Nephron progenitor cell (in vitro differentiated cells): Measurements from ENCODE around the gene TCF7L2.

ENCODE experiments used
- DNase-seq: peaks from one replicate; pipeline ENCODE4 v3.0.0; 2021
- H3K27ac Mint-ChIP-seq: 2 replicates; pipeline ENCODE4 v1.8.0; 2021; ENCODE audit warnings: mild to moderate bottlenecking, moderate library complexity, mixed read lengths
- H3K27me3 Mint-ChIP-seq: 2 replicates; pipeline ENCODE4 v1.8.0; 2021; ENCODE audit warnings: mild to moderate bottlenecking, low read depth, mixed read lengths; ENCODE audit not compliant: poor library complexity
- H3K36me3 Mint-ChIP-seq: 2 replicates; pipeline ENCODE4 v1.8.0; 2021; ENCODE audit warnings: low read depth, mixed read lengths
- H3K4me1 Mint-ChIP-seq: 2 replicates; pipeline ENCODE4 v1.8.0; 2021; ENCODE audit warnings: mixed read lengths
- H3K4me3 Mint-ChIP-seq: 2 replicates; pipeline ENCODE4 v1.8.0; 2021; ENCODE audit warnings: mild to moderate bottlenecking, moderate library complexity, mixed read lengths
- H3K9me3 Mint-ChIP-seq: 2 replicates; pipeline ENCODE4 v1.8.0; 2021; ENCODE audit warnings: mild to moderate bottlenecking, moderate library complexity, mixed read lengths
- CTCF ChIP-seq: fragments of 200-600 bp; sonication (generic); IDR thresholded peaks from 2 replicates; pipeline ENCODE4 v1.5.0; 2021; ENCODE audit warnings: antibody characterized with exemption

TCF7L2 gene

GRCh38 chr10:113011592-113012374 lies 61.7 kb downstream of the TCF7L2 start:
- H3K27me3 Mint-ChIP-seq: peaks cover 6% of the 10 kb centered on the region
- H3K36me3 Mint-ChIP-seq: peaks cover 40% of the 10 kb centered on the region
- H3K4me1 Mint-ChIP-seq: peaks cover 49% of the 10 kb centered on the region
- no peak for TF ChIP-seq CTCF
- peaks cover 5% of the 10 kb centered on the region for H3K9me3 Mint-ChIP-seq
- H3K27ac Mint-ChIP-seq: peak overlapping the region; percentile 53
- H3K4me3 Mint-ChIP-seq: no peak overlapping the region
- no peak for DNase-seq

- Mint-ChIP-seq H3K4me3 (no peak overlapping the region), H3K9me3 (peaks cover 5% of the 10 kb centered on the region), H3K4me1 (peaks cover 65% of the 10 kb centered on the region), H3K36me3 (peaks cover 20% of the 10 kb centered on the region), H3K27me3 (peaks cover 11% of the 10 kb centered on the region), H3K27ac (no peak overlapping the region)
- DNase-seq: no peak
- no peak for TF ChIP-seq CTCF
Measured at GRCh38 chr10:113015201-113015600, 65.2 kb downstream of the TCF7L2 start.

GRCh38 chr10:113017376-113017775 lies 67.3 kb downstream of the TCF7L2 start:
- Mint-ChIP-seq H3K27me3 (peaks cover 11% of the 10 kb centered on the region), H3K27ac (no peak overlapping the region)

GRCh38 chr10:113018034-113018433 lies 68.0 kb downstream of the TCF7L2 start:
- Mint-ChIP-seq H3K27me3 (peaks cover 11% of the 10 kb centered on the region), H3K9me3 (no peaks in the 10 kb centered on the region), H3K4me1 (peaks cover 76% of the 10 kb centered on the region), H3K27ac (no peak overlapping the region), H3K4me3 (no peak overlapping the region), H3K36me3 (peaks cover 4% of the 10 kb centered on the region)
- no peak for DNase-seq
- no peak for TF ChIP-seq CTCF

More at GRCh38 chr10:113017376-113017775, 67.3 kb downstream of the TCF7L2 start:
- peaks cover 81% of the 10 kb centered on the region for H3K4me1 Mint-ChIP-seq
- no peak overlapping the region for H3K4me3 Mint-ChIP-seq
- no peak for DNase-seq
- H3K36me3 Mint-ChIP-seq: peaks cover 4% of the 10 kb centered on the region
- no peaks in the 10 kb centered on the region for H3K9me3 Mint-ChIP-seq
- TF ChIP-seq CTCF: no peak

GRCh38 chr10:113019096-113019495 lies 69.0 kb downstream of the TCF7L2 start:
- Mint-ChIP-seq H3K36me3 (peaks cover 4% of the 10 kb centered on the region), H3K4me3 (peak overlapping the region; percentile 63), H3K9me3 (no peaks in the 10 kb centered on the region), H3K27me3 (peaks cover 8% of the 10 kb centered on the region), H3K4me1 (peaks cover 70% of the 10 kb centered on the region), H3K27ac (peak overlapping the region; percentile 60)
- no peak for TF ChIP-seq CTCF
- DNase-seq: peak; percentile 36
